Upper lobe of right lung (tissue), 1 donor: ENCODE data around the gene WFDC1. TPM values are rescaled to one million over a fixed set of nuclear protein-coding genes. Genes with fewer than 3 reads are reported as not detected.

ENCODE experiments used
- ATAC-seq: fragments of 200-7000 bp; cut with Tn5 transposase; one replicate; pipeline ENCODE4 v1.9.1; 2020; ENCODE audit warnings: mild to moderate bottlenecking, moderate library complexity
- DNase-seq: peaks from one replicate; pipeline ENCODE4 v3.0.0-alpha.2; 2020
- H3K27ac ChIP-seq: fragments of 200-600 bp; one replicate; pipeline ENCODE4 v1.8.0; 2022
- H3K27me3 ChIP-seq: fragments of 200-600 bp; one replicate; pipeline ENCODE4 v1.8.0; 2022; ENCODE audit warnings: mild to moderate bottlenecking
- H3K36me3 ChIP-seq: fragments of 200-600 bp; one replicate; pipeline ENCODE4 v1.8.0; 2022
- H3K4me1 ChIP-seq: fragments of 200-600 bp; one replicate; pipeline ENCODE4 v1.8.0; 2022
- H3K4me3 ChIP-seq: fragments of 200-600 bp; one replicate; pipeline ENCODE4 v1.8.0; 2022; ENCODE audit warnings: mild to moderate bottlenecking
- H3K9me3 ChIP-seq: fragments of 200-600 bp; one replicate; pipeline ENCODE4 v1.8.0; 2022
- CTCF ChIP-seq: fragments of 200-600 bp; IDR thresholded peaks from one replicate; pipeline ENCODE4 v1.8.0; 2022; ENCODE audit warnings: antibody characterized with exemption
- intact Hi-C: fragments of 100-400 bp; cut with DNase I; formaldehyde crosslinking; loops from one replicate; pipeline ENCODE4 v1.11.0; 2022
- total RNA-seq: library from RNA; stranded (reverse); fragmentation: NEBNext Ultra II Directional; extraction: Animal tissue kit (Norgen Biotek cat#: 25700); gene quantifications from one replicate; pipeline ENCODE4 v1.2.1, GENCODE V29; 2021
- donor health status: DM: no; HTN: yes; CAD: no; lungs with severe emphysema.

The WFDC1 gene
- total RNA-seq, 1 donor from 2014 or later, result 26.0 TPM

GRCh38 chr16:84271866-84272265, 22.8 kb upstream of the WFDC1 start:
- no peaks in the 10 kb centered on the region for H3K36me3 ChIP-seq
- no peaks in the 10 kb centered on the region for H3K27me3 ChIP-seq
- H3K9me3 ChIP-seq, result no peaks in the 10 kb centered on the region
- no peak overlapping the region for H3K27ac ChIP-seq
- TF ChIP-seq CTCF, result no peak
- no peaks in the 10 kb centered on the region for H3K4me1 ChIP-seq
- H3K4me3 ChIP-seq, result no peak overlapping the region
- no peak for DNase-seq
- intact Hi-C loops, result loop anchor here (10.0 kb wide), 1 partner anchor 213 kb away; no protein-coding TSS in a partner anchor
- no peak for ATAC-seq

GRCh38 chr16:84272740-84273320, 21.8 kb upstream of the WFDC1 start:
- Histone ChIP-seq H3K4me3 (no peak overlapping the region), H3K27me3 (no peaks in the 10 kb centered on the region), H3K36me3 (no peaks in the 10 kb centered on the region), H3K27ac (no peak overlapping the region), H3K4me1 (no peaks in the 10 kb centered on the region), H3K9me3 (no peaks in the 10 kb centered on the region)
- no peak for ATAC-seq
- intact Hi-C loops, result loop anchor here (10.0 kb wide), 1 partner anchor 212 kb away; no protein-coding TSS in a partner anchor
- DNase-seq, result no peak
- no peak for TF ChIP-seq CTCF

- no peak overlapping the region for H3K27ac ChIP-seq
- TF ChIP-seq CTCF, result no peak
- no peaks in the 10 kb centered on the region for H3K4me1 ChIP-seq
- H3K9me3 ChIP-seq, result no peaks in the 10 kb centered on the region
- H3K36me3 ChIP-seq, result no peaks in the 10 kb centered on the region
- H3K4me3 ChIP-seq, result no peak overlapping the region
- H3K27me3 ChIP-seq, result no peaks in the 10 kb centered on the region
- ATAC-seq (no peak), DNase-seq (no peak)
- intact Hi-C loops, result loop anchor here (10.0 kb wide), 1 partner anchor 210 kb away; no protein-coding TSS in a partner anchor
Observed at GRCh38 chr16:84274515-84274914, 20.2 kb upstream of the WFDC1 start.

GRCh38 chr16:84275585-84276151, 19.0 kb upstream of the WFDC1 start:
- Histone ChIP-seq H3K9me3 (no peaks in the 10 kb centered on the region), H3K4me3 (no peak overlapping the region), H3K27me3 (no peaks in the 10 kb centered on the region), H3K27ac (no peak overlapping the region), H3K36me3 (no peaks in the 10 kb centered on the region), H3K4me1 (no peaks in the 10 kb centered on the region)
- intact Hi-C loops, result loop anchor here (10.0 kb wide), 1 partner anchor 209 kb away; no protein-coding TSS in a partner anchor
- DNase-seq (no peak), ATAC-seq (no peak)
- no peak for TF ChIP-seq CTCF

GRCh38 chr16:84277244-84277823, 17.3 kb upstream of the WFDC1 start:
- peak; percentile 81 for DNase-seq

More at GRCh38 chr16:84277244-84277823, 17.3 kb upstream of the WFDC1 start:
- no peaks in the 10 kb centered on the region for H3K27me3 ChIP-seq
- intact Hi-C loops, result loop anchor here (10.0 kb wide), 1 partner anchor 207 kb away; no protein-coding TSS in a partner anchor
- no peak overlapping the region for H3K4me3 ChIP-seq
- no peaks in the 10 kb centered on the region for H3K9me3 ChIP-seq
- peak; percentile 94 for TF ChIP-seq CTCF
- H3K36me3 ChIP-seq, result no peaks in the 10 kb centered on the region
- no peaks in the 10 kb centered on the region for H3K4me1 ChIP-seq
- no peak overlapping the region for H3K27ac ChIP-seq
- peak; percentile 87 for ATAC-seq
